DOHH2 (cell line): Measurements from ENCODE around the gene EZH1.

Source experiments
- H3F3A ChIP-seq: fragments of 200-600 bp; sonication (generic), shearing (Covaris generic); 2 replicates; pipeline ENCODE4 v1.6.0; 2016; ENCODE audit warnings: antibody characterized with exemption, mild to moderate bottlenecking; ENCODE audit not compliant: control insufficient read depth, insufficient read depth
- H3K27ac ChIP-seq: fragments of 200-600 bp; sonication (generic); 2 replicates; pipeline ENCODE4 v1.5.1; 2014; ENCODE audit warnings: low read depth, mild to moderate bottlenecking, low read length, moderate library complexity
- H3K27me3 ChIP-seq: fragments of 200-600 bp; sonication (generic); 2 replicates; pipeline ENCODE4 v1.6.1; 2014; ENCODE audit warnings: mild to moderate bottlenecking, low read length, mixed read lengths; ENCODE audit not compliant: control insufficient read depth
- H3K36me3 ChIP-seq: fragments of 200-600 bp; sonication (generic); 2 replicates; pipeline ENCODE4 v1.6.1; 2014; ENCODE audit warnings: mild to moderate bottlenecking, low read length, moderate library complexity, mixed read lengths; ENCODE audit not compliant: control insufficient read depth
- H3K4me1 ChIP-seq: fragments of 200-600 bp; sonication (generic); 2 replicates; pipeline ENCODE4 v1.6.1; 2014; ENCODE audit warnings: mild to moderate bottlenecking, low read length, mixed read lengths; ENCODE audit not compliant: control insufficient read depth
- H3K4me2 ChIP-seq: fragments of 200-600 bp; sonication (generic); 2 replicates; pipeline ENCODE4 v1.6.0; 2014; ENCODE audit warnings: mild to moderate bottlenecking, low read length, moderate library complexity
- H3K4me3 ChIP-seq: fragments of 200-600 bp; sonication (generic); 2 replicates; pipeline ENCODE4 v1.5.1; 2014; ENCODE audit warnings: mild to moderate bottlenecking, low read length, mixed read lengths
- H3K79me2 ChIP-seq: fragments of 200-600 bp; sonication (generic); 2 replicates; pipeline ENCODE4 v1.6.1; 2014; ENCODE audit warnings: mild to moderate bottlenecking, low read length, mixed read lengths; ENCODE audit not compliant: control insufficient read depth
- H3K9me2 ChIP-seq: fragments of 200-600 bp; sonication (generic); replicated peaks from 2 replicates; pipeline ENCODE4 v1.6.1; 2014; ENCODE audit warnings: mild to moderate bottlenecking, low read length, mixed read lengths; ENCODE audit not compliant: control insufficient read depth
- H3K9me3 ChIP-seq: fragments of 200-600 bp; sonication (generic); 2 replicates; pipeline ENCODE4 v1.6.1; 2014; ENCODE audit warnings: antibody characterized with exemption, low read length, mixed read lengths; ENCODE audit not compliant: control insufficient read depth, insufficient read depth
- H4K20me1 ChIP-seq: fragments of 200-600 bp; sonication (generic); 2 replicates; pipeline ENCODE4 v1.6.0; 2014; ENCODE audit warnings: low read depth, mild to moderate bottlenecking, antibody characterized with exemption, low read length, moderate library complexity; ENCODE audit not compliant: control insufficient read depth, insufficient read depth
- CTCF ChIP-seq: fragments of 200-600 bp; sonication (generic); IDR thresholded peaks from one replicate; pipeline ENCODE4 v1.5.1; 2014; ENCODE audit warnings: antibody characterized with exemption, mild to moderate bottlenecking, low read depth, low read length; ENCODE audit not compliant: poor library complexity, severe bottlenecking
- EZH2phosphoT487 ChIP-seq: fragments of 200-600 bp; sonication (generic); IDR thresholded peaks from 2 replicates; pipeline ENCODE4 v1.6.1; 2017; ENCODE audit warnings: borderline replicate concordance, mild to moderate bottlenecking, antibody characterized with exemption, low read length, moderate library complexity, mixed read lengths

Gene EZH1

DNA sequence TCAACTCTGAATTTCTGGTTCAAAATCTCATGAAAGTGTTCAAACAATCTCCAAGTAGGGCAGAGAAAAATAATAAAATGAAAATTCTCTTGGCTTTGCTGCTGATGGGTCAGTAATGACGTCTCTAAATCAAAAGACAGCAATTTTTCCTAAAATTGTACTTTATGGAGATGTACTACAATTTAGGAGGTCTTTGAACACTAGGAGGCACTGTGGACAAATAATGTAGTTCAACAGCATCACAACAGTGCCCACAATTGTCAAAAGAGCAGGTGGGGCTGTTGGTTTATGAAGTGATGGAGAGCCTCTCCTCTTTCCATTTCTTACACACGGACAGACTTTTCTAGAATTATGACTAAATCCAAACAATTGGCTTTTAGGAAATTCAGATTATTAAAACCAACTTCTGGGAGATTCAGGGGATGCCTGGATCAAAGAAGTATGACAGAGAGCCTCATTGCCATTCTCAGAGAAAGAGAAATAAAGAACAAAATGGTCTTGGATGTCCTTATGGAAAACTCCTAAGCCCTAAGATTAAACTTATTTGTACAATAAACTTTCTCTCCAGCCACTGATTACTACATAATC lies 23.8 kb downstream of the EZH1 start:
- Histone ChIP-seq H3F3A (0 out of 2 replicates have a peak, but pooled peaks cover 8% of the 10 kb centered on the region), H4K20me1 (no peaks in the 10 kb centered on the region), H3K4me1 (no peaks in the 10 kb centered on the region), H3K27me3 (no peaks in the 10 kb centered on the region), H3K36me3 (peaks cover 64% of the 10 kb centered on the region), H3K9me3 (no peaks in the 10 kb centered on the region), H3K4me2 (no peak overlapping the region), H3K4me3 (no peak overlapping the region), H3K9me2 (no peaks in the 10 kb centered on the region), H3K79me2 (no peaks in the 10 kb centered on the region), H3K27ac (no peak overlapping the region)
- no peak for TF ChIP-seq EZH2phosphoT487
- TF ChIP-seq CTCF: peak; percentile 74

- Histone ChIP-seq H3F3A (no peaks in the 10 kb centered on the region), H3K4me3 (no peak overlapping the region), H3K4me2 (no peak overlapping the region)
These were observed 35.3 kb downstream of the EZH1 start for GRCh38 chr17:42709561-42709960.

GRCh38 chr17:42708588-42708987 lies 36.3 kb downstream of the EZH1 start:
- peaks cover 80% of the 10 kb centered on the region for H3K36me3 ChIP-seq
- no peak overlapping the region for H3K27ac ChIP-seq
- no peaks in the 10 kb centered on the region for H3K9me3 ChIP-seq
- H3K27me3 ChIP-seq: no peaks in the 10 kb centered on the region
- no peak overlapping the region for H3K4me3 ChIP-seq
- H3K4me1 ChIP-seq: no peaks in the 10 kb centered on the region
- H3F3A ChIP-seq: no peaks in the 10 kb centered on the region
- TF ChIP-seq CTCF: no peak
- TF ChIP-seq EZH2phosphoT487: no peak
- H3K79me2 ChIP-seq: no peaks in the 10 kb centered on the region
- no peaks in the 10 kb centered on the region for H3K9me2 ChIP-seq
- no peak overlapping the region for H3K4me2 ChIP-seq
- H4K20me1 ChIP-seq: no peaks in the 10 kb centered on the region

More at GRCh38 chr17:42709561-42709960, 35.3 kb downstream of the EZH1 start:
- no peaks in the 10 kb centered on the region for H3K79me2 ChIP-seq
- H3K4me1 ChIP-seq: no peaks in the 10 kb centered on the region
- no peaks in the 10 kb centered on the region for H3K9me3 ChIP-seq
- H3K27me3 ChIP-seq: no peaks in the 10 kb centered on the region
- TF ChIP-seq CTCF (no peak), EZH2phosphoT487 (no peak)
- no peaks in the 10 kb centered on the region for H4K20me1 ChIP-seq
- H3K9me2 ChIP-seq: no peaks in the 10 kb centered on the region
- H3K27ac ChIP-seq: no peak overlapping the region
- H3K36me3 ChIP-seq: peaks cover 77% of the 10 kb centered on the region

DNA sequence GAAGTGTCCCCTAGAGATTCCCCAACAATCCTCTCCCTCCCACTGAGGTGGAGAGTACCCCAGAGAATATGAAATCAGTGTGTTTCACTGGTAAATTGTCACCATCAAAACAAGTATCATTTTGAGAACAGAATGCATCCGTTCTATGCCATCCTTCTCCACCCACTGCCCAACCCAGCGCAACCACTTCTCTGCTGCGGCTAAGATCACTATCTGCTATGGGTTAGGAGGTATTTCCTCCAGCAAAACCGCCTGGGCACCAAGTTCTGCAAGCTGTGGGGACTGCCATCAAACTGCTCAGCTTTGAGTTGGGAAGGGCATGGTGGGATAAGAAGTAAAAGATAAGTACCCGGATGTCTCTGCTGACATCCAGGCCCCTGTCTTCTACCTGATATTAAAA lies 38.1 kb downstream of the EZH1 start:
- Histone ChIP-seq H3K27ac (no peak overlapping the region), H3F3A (no peaks in the 10 kb centered on the region), H3K9me3 (no peaks in the 10 kb centered on the region), H3K4me2 (no peak overlapping the region), H4K20me1 (no peaks in the 10 kb centered on the region), H3K79me2 (no peaks in the 10 kb centered on the region), H3K4me3 (no peak overlapping the region), H3K27me3 (no peaks in the 10 kb centered on the region), H3K9me2 (no peaks in the 10 kb centered on the region), H3K36me3 (peaks cover 73% of the 10 kb centered on the region), H3K4me1 (no peaks in the 10 kb centered on the region)
- TF ChIP-seq EZH2phosphoT487 (no peak), CTCF (no peak)
